ENCODE measurements around the gene SEC24D. TPM values are rescaled to one million over a fixed set of nuclear protein-coding genes. Genes with fewer than 3 reads are reported as not detected.

Gene SEC24D
- total RNA-seq, 1 donor from 2014 or later, result 28.3 TPM

GRCh38 chr4:118834960-118835569 is 861 bp downstream of the SEC24D start:
- peak overlapping the region; percentile 92 for H3K4me3 ChIP-seq (ENCODE audit: low read depth, low read length)
- TF ChIP-seq CTCF (conservative IDR thresholded peaks at IDR 0.05; ENCODE audit: low read depth, low read length), result no peak
- peak; percentile 52 for DNase-seq (ENCODE audit: low read depth)

GRCh38 chr4:118834070-118834469 is 1.9 kb downstream of the SEC24D start:
- DNase-seq (ENCODE audit: low read depth), result no peak
- no peak overlapping the region for H3K4me3 ChIP-seq (ENCODE audit: low read depth, low read length)
- TF ChIP-seq CTCF (conservative IDR thresholded peaks at IDR 0.05; ENCODE audit: low read depth, low read length), result no peak

- no peak for TF ChIP-seq CTCF (conservative IDR thresholded peaks at IDR 0.05; ENCODE audit: low read depth, low read length)
- no peak overlapping the region for H3K4me3 ChIP-seq (ENCODE audit: low read depth, low read length)
- DNase-seq (ENCODE audit: low read depth), result no peak
Observed at GRCh38 chr4:118833192-118833820, 2.6 kb downstream of the SEC24D start.

- TF ChIP-seq CTCF (conservative IDR thresholded peaks at IDR 0.05; ENCODE audit: low read depth, low read length), result no peak
- no peak overlapping the region for H3K4me3 ChIP-seq (ENCODE audit: low read depth, low read length)
- no peak for DNase-seq (ENCODE audit: low read depth)
Observed at GRCh38 chr4:118829107-118829506, 6.8 kb downstream of the SEC24D start.

GRCh38 chr4:118826723-118827444 is 9.0 kb downstream of the SEC24D start:
- no peak overlapping the region for H3K4me3 ChIP-seq (ENCODE audit: low read depth, low read length)
- DNase-seq (ENCODE audit: low read depth), result no peak
- TF ChIP-seq CTCF (conservative IDR thresholded peaks at IDR 0.05; ENCODE audit: low read depth, low read length), result no peak

- TF ChIP-seq CTCF (conservative IDR thresholded peaks at IDR 0.05; ENCODE audit: low read depth, low read length), result no peak
- no peak for DNase-seq (ENCODE audit: low read depth)
- H3K4me3 ChIP-seq (ENCODE audit: low read depth, low read length), result no peak overlapping the region
Observed at GRCh38 chr4:118825799-118826198, 10.1 kb downstream of the SEC24D start.
